SH-SY5Y (cell line): Measurements from ENCODE around the gene NPM3.

Experiments used
- GATA2 ChIP-seq: IDR thresholded peaks from 2 replicates; pipeline ENCODE4 v1.6.1; 2011; ENCODE audit warnings: mild to moderate bottlenecking, low read depth, low read length
- GATA3 ChIP-seq: IDR thresholded peaks from 2 replicates; pipeline ENCODE4 v1.6.1; 2011; ENCODE audit warnings: low read depth, mild to moderate bottlenecking, low read length, moderate library complexity

- TF ChIP-seq GATA3 (no peak), GATA2 (no peak)
These were observed 51.1 kb downstream of the NPM3 start for GRCh38 chr10:101732096-101732495.
